NCI-H2196 (cell line): ENCODE results near the gene TERT.
"Not testable (repeated sequence)": the region's sequence is repeated elsewhere in the genome, so short reads cannot be mapped to it uniquely, and the experiment has no call there.

ENCODE experiments used
- DNase-seq: peaks from one replicate; lab custom pipeline; 2025; ENCODE audit not compliant: unreplicated experiment; lab: John Stamatoyannopoulos, UW

The TERT gene

DNA sequence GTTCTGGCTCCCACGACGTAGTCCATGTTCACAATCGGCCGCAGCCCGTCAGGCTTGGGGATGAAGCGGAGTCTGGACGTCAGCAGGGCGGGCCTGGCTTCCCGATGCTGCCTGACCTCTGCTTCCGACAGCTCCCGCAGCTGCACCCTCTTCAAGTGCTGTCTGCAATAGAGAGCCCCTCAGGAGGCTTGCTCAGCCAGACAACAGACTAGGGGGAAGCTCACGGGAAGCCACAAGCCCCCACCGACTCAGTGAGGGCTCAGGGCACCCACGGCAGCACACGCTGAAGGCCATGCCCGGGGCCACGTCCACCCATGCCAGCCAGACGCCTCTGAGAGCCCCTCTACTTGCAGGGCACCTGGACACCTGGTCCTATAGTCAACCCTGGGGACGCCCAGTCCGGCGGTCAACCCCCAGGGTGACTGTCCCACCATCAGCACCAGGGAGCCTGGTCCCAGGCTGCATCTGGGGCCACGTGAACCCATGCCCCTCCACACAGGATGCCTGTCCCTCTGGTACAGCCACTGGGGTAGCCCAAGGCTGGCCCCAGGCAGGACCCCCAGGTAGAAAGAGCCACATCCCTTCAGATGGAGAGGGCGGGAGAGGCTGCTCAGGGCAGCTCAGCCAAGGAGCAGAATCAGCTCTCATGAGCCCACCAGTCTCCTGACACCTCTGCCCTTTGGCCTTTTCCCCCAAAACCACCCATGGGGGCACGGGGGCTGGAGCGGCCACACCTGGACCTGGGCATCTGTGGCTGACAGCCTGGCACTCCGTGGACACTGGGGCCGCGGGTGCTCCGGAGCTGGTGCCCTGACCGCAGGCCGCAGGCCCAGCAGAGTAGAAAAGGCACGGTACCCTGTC lies 14.5 kb downstream of the TERT start:
- no peak for DNase-seq

DNA sequence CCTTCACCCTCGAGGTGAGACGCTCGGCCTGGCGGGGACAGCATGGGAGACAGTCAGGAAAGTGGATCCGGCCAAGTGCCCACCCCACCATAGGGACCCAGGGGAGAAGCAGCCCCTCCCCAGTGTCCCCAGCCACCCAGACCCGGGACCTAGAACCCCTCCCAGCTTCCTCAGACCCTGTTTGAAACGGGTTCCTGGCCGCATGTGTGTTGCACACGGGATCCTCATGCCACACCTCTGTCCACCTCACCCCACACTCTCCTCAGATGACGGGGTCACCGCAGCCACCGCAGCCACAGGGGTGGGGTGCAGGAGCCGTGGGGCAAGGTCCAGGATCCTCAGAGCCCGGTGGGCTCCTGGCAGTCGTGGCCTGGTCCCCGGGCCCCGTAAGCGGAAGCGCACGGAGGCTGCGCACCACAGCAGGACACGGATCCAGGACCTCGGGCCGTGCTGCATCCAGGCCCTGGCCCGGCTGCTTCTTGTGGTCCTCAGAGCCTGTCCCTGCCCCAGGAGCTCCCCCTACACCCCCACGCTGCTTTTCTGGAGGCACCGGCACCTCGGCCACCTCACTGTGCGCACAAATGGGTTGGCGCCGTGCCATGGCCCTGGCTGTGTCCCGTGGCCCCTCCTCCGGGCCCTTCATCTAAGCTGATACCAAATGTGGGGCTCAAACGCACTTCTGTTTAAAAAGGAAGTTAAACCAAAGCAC lies 15.3 kb downstream of the TERT start:
- no peak for DNase-seq

DNA sequence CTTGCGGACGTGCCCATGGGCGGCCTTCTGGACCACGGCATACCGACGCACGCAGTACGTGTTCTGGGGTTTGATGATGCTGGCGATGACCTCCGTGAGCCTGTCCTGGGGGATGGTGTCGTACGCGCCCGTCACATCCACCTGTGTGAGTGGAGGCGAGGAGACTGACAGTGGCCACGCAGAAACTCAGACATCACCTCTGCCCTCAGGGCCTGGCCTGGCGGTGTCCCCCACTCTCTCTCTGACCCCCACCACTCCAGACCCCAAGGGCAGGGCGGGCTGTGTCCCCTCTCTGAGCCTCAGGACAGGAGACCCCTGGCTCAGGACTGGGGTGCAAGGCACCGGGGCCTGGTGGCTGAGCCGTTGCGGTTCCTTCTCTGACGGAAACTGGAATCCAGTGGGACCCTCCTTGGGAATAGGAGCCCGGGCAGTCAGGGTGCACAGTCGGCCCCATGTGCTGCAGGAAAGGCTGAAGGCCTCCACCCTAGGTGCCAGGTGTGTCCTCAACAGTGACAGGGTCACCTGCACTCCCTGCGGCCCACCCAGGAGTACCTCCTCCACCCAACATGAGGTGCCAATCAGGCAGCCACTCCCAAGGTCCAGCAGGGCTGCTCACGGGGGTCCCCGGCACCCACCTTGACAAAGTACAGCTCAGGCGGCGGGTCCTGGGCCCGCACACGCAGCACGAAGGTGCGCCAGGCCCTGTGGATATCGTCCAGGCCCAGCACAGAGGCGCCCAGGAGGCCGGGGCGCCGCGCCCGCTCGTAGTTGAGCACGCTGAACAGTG lies 16.0 kb downstream of the TERT start:
- no peak for DNase-seq

DNA sequence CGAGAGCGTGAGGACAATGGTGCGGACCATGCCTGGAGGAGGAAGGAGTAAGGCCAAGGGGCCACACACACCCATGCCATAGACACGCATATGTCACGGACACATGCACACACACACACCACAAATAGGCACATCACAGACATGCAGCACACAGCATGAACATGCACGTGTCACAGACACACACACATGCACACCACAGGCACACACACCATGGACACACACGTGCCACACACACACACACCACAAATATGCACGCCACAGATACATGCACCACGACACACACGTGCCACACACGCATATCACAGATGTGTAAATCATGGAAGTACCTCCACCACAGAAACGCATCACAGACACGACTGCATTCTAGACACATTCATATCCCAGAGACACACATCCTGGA lies 16.7 kb downstream of the TERT start:
- DNase-seq, result no peak

DNA sequence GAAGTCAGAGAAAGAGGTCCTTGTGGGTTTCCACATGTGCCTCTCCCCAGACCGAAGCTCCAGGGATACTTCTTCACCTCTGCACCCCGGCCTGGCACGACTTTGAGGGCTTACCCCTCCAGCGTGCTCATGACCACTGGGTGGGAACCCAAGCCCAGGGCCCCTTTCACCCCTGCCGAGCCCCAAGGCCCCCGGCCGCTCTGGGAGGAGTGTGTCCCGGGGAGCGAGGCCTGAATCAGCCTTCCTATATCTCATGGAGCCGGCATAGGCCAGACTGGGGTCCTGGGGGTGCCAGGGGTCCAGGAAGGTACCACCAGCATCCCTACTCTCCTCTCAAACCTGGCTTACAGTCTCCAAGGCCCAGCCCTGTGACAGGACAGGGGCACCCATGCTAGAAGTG lies 17.1 kb downstream of the TERT start:
- DNase-seq, result no peak

DNA sequence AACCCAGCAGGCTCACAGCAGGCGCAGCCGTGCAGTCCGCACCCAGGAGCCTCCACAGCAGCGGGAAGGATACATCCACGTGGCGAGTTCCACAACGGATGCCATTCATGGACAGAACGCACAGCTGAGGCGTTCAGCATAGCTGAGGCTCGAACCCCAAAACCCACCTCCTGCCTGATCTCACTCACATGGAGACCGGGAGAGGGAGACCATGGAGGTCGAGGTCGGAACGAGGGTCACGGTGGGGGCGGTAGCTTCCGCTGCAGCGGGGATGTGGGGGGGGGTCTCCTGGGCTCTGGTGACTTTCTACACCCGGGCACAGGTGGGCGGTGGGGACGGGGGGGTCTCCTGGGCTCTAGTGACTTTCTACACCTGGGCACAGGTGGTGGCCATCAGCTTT lies 17.5 kb downstream of the TERT start:
- DNase-seq, result no peak

DNA sequence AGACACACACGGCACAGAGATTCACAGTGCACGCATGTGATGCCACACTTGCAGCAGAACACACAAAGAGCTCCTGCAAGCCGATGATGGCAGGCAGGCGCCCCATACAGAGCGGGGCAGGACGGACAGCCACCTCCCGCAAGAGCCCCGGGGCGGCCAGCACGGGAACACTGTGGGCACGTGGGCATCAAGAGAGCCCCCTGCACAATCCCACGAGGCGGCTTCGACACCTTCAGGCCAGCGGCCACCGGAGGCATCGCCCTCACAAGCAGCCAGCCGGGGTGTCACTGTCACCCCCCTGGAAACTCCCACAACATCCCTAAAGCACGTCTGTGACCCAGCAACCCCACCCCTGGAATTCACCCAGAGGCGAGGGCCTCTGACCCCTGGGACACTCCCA lies 17.9 kb downstream of the TERT start:
- DNase-seq, result no peak

DNA sequence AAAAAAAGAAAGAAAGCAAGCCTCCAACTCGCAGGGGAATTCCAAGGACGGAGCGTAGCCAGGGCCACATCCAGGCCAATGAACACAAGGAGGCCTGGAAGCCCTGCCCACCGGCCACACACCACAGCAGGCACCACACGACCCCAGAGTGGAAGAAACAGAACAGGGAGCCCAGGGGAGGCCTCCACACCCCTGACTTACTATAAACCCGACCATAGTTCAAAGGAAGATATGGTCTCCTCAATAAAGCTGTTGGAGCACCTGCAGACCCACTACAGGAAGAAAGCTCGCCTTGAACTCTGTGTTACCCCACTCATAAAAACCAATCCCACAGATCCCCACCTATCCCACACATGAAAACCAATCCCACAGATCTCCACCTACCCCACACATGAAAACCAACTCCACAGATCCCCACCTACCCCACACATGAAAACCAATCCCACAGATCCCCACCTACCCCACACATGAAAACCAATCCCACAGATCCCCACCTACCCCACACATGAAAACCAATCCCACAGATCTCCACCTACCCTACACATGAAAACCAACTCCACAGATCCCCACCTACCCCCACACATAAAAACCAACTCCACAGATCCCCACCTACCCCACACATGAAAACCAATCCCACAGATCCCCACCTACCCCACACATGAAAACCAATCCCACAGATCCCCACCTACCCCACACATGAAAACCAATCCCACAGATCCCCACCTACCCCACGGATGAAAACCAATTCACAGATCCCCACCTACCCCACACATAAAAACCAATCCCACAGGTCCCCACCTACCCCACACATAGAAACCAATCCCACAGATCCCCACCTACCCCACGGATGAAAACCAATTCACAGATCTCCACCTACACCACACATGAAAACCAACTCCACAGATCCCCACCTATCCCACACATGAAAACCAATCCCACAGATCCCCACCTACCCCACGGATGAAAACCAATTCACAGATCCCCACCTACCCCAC lies 19.2 kb downstream of the TERT start:
- DNase-seq, result not testable (repeated sequence)

DNA sequence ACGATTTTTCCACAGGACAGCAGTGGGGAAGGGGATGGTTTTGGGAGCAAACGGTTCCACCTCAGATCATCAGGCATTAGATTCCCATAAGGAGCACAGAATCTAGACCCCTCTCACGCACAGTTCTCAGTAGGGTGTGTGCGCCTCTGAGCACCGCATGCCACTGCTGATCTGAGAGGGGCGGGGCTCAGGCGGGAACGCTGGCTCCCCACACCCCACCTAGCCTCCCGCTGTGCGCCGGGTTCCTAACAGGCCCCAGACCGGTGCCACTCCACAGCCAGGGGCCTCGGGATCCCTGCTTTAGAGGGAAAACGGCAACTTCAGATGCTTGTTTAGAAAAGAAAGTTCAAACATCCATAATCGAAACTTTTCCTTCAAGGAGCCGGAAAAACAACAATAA lies 20.4 kb downstream of the TERT start:
- DNase-seq, result no peak

DNA sequence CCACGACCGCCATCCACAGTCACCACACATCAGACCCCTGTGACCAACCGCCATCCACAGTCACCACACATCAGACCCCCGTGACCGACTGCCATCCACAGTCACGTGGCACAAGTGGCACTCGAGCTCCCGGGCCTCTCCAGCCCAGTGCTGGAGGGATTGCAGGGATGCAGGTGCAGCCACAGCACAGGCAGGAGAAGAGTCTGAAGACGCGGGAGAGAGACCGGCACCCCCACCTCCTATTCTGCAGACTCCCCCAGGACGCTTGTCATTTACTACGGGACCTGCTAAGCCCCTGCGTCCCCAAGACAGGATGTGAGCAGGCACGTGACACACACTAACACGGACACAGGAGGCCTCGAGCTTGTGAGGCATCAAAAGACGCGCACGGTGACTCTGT lies 21.1 kb downstream of the TERT start:
- DNase-seq, result no peak

DNA sequence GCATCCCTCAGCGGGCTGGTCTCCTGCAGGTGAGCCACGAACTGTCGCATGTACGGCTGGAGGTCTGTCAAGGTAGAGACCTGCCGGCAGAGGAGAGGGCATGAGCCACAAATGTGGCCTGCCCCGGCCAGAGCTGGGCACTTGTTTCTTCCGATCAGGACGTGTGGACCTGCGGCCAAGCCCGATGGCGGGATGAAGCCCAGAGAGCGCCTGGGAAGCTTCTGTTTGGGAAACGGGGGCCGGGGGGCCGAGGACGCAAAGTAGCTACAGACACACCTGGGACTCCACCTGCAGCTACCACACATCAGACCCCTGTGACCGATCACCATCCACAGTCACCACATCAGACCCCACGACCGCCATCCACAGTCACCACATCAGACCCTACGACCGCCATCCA lies 22.7 kb downstream of the TERT start:
- no peak for DNase-seq

DNA sequence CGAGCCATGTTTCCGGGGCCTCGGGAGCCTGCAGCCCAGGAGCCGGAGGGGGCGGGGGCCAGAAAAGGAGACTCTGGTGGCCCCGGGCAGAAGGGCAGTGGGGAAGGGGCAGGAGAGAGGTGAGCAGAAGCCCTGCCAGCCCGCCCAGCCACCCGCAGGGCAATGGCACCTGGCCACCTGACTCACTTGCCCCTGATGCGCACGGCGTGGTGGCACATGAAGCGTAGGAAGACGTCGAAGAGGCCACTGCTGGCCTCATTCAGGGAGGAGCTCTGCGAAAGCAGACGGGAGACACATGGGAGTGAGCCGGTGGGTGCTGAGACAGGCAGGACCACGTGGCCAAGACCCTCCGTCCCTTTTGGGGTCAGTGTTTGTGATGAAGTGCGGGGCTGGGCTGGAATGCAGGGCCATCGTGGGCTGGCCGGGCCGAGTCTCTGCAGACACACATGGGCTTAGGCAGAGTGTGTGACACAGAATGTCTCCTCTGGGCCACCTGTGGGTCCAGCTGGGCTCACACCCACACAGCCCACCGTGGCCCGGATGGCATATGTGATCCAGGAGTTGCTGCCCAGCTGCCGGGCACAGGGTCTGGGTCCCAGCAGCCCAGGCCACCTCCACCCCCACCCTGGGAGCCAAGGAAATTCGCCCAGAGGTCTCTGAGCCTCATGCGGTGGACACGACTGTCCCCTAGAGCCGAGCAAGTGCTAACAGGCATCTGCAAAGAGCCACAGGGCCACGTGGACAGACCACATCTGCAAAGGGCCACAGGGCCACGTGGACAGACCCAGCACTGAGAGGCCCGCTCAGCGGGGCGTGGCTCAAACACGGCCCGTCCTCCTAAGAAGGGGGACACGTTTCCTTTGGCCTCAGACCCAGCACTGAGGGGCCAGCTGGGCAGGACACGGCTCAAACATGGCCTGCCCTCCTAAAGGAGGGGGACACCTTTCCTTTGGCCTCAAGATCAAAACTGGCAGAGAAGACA lies 23.6 kb downstream of the TERT start:
- DNase-seq, result no peak

DNA sequence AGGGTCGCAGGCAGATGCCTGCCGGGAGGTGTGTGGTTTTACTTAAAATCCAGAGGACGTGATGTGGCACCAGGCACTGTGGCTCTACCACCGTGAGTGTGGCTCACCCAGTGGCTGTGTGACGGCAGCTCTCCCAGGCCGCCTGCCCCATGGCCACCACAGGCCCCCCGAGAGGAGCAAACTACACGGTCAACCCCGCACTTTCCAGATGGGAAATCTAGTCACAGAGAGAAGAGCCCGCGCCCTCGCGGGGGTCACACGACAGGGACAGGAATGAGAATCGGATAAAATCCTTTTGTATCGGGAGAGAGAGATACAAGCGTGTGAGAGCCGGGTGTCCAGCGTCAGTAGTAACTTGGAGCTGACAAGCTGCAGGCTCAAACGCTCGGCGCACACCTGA lies 24.4 kb downstream of the TERT start:
- no peak for DNase-seq

DNA sequence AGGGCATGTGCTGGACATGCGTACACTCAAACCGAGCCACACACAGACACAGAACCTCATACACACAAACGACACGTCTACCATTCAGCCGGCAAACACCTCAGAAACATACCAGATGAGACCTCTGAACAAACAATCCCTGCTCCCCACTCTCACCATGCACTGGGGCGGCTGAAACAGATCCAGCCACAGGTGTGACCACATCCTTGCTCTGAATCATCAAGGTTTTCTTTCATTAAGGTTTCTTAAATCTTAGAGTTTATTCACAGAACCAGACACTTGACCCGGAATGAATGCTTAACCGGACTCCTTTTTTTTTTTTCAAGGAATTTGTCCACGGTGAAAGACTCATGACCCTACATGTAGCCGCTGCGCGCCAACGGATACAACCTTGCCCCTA lies 26.2 kb downstream of the TERT start:
- no peak for DNase-seq

DNA sequence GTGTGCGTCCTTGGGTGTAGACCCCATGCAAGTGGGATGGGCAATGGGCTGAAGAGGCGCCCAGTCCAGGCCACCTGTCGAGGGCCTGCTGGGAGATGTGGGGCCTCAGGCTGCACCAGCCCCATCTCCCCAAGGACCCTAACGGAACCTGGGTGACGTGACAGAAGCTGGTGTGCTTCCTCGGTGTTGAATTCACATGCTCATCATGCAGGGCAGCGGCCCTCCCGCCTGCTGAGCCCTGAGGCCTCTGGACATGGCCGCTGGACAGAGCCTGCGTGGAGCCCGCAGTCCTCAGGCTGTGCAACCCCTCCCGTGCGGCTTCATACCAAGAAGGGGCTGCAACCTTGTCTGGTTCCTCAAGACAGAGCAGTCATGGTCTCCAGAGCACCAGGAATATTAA lies 26.8 kb downstream of the TERT start:
- no peak for DNase-seq

DNA sequence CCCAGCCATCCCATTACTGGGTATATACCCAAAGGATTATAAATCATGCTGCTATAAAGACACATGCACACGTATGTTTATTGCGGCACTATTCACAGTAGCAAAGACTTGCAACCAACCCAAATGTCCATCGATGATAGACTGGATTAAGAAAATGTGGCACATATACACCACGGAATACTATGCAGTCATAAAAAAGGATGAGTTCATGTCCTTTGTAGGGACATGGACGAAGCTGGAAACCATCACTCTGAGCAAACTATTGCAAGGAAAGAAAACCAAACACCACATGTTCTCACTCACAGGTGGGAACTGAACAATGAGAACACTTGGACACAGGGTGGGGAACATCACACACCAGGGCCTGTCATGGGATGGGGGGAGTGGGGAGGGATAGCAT lies 27.4 kb downstream of the TERT start:
- DNase-seq, result not testable (repeated sequence)

DNA sequence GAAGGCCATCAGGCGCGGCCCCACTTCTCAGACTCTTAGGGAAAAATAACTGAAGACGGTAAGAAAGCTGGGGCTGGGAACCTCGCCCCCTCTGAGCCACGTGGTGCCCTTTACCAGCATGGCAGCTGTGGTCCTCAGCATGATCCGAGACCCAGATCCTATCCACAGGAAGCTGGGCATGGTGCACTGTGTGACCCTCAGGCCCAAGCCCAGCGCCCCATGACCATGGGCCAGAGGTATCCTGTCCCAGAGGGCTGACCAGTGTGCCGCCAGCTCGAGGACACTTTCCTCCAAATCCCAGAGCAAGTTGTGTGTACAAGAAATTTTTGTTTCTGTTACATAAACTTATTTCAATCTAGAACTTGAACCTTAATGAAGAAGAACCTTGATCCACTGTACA lies 28.1 kb downstream of the TERT start:
- no peak for DNase-seq

DNA sequence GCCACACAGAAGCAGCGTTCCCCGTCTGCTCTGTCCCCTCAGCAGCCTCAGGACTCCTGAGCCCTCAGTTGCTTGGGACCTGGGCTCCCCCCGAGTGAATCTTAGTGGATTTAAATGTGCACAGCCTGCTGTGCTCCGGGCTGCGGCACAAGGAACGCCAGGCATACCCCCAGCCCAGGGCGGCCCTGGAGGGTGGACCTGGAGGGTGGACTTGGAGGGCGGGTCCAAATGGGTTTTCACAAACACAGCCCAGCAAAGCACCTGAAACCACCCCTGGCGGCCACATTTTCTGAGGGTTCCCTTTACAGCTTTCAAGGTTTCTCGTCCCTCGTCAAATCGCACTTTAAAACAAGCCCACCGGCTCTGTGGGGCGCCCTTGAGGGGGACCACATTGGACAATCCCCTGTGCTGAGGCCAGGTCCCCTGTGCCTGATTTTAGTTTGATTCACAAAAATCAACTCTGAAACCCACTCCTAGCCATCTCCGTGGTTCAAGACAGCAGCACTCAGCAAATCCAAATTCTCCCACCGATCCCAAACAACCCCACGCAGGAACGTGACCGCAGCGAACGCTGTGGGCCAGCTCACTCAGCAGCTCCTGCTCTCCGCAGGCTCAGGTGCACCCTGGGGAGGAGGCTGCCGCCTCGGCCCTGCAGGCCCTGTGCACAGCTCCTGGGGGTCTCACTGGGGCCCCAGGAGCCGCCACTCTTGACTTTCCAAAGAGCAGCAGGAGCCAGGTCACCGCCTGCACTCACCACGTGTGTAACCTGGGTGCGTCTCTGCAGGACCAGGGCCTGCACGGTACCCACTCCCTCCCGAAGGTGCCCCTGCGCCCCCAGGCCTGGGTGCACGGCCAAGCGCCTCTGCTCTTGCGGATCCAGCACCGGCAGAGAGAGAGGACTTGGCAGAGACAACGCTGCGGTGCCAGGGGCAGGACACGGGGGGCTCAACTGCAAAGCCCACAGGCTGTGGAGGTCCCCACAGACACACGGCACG lies 29.1 kb downstream of the TERT start:
- DNase-seq, result no peak
